MM.1S (cell line): Measurements from ENCODE around the gene TACC2.

ENCODE experiments used
- EZH2 ChIP-seq: fragments of 300-600 bp; sonication (generic); optimal IDR thresholded peaks from 2 replicates; pipeline ENCODE3; 2017; ENCODE audit warnings: low read depth, mild to moderate bottlenecking, antibody characterized with exemption, low read length, mixed read lengths
- EZH2phosphoT487 ChIP-seq: fragments of 300-600 bp; sonication (generic); IDR thresholded peaks from 2 replicates; pipeline ENCODE4 v1.6.1; 2018; ENCODE audit warnings: antibody characterized with exemption, low read length
- TF ChIP-seq, protein P1 (sequence below): fragments of 300-600 bp; sonication (generic); IDR thresholded peaks from 2 replicates; pipeline ENCODE4 v1.5.1; 2016; ENCODE audit warnings: antibody characterized with exemption, low read length, mixed read lengths

DNA sequence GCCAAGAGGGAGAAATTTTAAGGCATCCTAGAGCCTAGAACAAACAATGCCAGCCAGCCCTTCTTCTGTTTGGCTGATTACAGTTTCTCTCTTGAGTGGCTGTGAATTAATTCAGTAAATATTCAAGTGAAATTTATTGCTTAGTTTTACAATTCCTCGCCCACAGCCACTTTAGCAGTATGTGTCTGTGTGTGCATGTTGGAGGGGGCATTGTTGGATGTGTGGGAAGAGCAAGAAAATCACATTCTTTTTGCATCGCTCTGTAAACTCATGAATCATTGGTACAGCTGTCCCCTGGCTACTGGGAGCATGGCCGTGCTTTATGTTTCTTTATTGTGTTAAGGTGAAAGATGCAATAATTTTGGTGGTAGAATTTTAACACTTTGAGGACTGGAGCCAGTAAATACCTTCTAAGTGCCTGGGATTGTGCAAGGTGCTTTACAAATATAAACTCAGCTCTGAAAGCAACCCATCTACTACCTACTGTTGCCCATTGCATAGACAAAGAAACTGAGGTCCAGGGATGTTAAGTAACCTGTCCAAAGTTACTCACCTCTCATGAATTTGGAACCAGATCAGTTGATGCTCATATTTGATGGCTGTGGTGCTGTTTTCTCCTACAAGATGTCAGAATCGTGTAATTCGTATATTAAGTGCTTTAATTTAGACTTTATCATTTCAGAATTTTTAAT, 192.2 kb downstream of the TACC2 start:
- TF ChIP-seq, protein P1, sequence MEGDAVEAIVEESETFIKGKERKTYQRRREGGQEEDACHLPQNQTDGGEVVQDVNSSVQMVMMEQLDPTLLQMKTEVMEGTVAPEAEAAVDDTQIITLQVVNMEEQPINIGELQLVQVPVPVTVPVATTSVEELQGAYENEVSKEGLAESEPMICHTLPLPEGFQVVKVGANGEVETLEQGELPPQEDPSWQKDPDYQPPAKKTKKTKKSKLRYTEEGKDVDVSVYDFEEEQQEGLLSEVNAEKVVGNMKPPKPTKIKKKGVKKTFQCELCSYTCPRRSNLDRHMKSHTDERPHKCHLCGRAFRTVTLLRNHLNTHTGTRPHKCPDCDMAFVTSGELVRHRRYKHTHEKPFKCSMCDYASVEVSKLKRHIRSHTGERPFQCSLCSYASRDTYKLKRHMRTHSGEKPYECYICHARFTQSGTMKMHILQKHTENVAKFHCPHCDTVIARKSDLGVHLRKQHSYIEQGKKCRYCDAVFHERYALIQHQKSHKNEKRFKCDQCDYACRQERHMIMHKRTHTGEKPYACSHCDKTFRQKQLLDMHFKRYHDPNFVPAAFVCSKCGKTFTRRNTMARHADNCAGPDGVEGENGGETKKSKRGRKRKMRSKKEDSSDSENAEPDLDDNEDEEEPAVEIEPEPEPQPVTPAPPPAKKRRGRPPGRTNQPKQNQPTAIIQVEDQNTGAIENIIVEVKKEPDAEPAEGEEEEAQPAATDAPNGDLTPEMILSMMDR = no peak
- TF ChIP-seq EZH2 (no peak), EZH2phosphoT487 (no peak)
